H9 (cell line): ENCODE data around the gene DHRS9. TPM values are rescaled to one million over a fixed set of nuclear protein-coding genes. Genes with fewer than 3 reads are reported as not detected.

Experiments used
- DNase-seq: peaks from one replicate; pipeline ENCODE4 v3.0.0-alpha.2; 2017
- H2AFZ ChIP-seq: one replicate; pipeline ENCODE4 v1.6.1; 2013; ENCODE audit warnings: mild to moderate bottlenecking, low read length, control low read depth, moderate library complexity
- H2AK5ac ChIP-seq: 2 replicates; pipeline ENCODE4 v1.6.1; 2013; ENCODE audit warnings: low read length, control low read depth, mixed read lengths; ENCODE audit not compliant: insufficient read length
- H2BK120ac ChIP-seq: one replicate; pipeline ENCODE4 v1.6.1; 2013; ENCODE audit warnings: low read depth, mild to moderate bottlenecking, low read length, control low read depth, inconsistent platforms; ENCODE audit not compliant: poor library complexity, severe bottlenecking
- H2BK12ac ChIP-seq: 2 replicates; pipeline ENCODE4 v1.6.1; 2013; ENCODE audit warnings: low read length, control low read depth, mixed read lengths, low read depth; ENCODE audit not compliant: insufficient read length
- H2BK15ac ChIP-seq: 2 replicates; pipeline ENCODE4 v1.6.1; 2013; ENCODE audit warnings: low read depth, low read length, control low read depth
- H2BK20ac ChIP-seq: one replicate; pipeline ENCODE4 v1.6.1; 2013; ENCODE audit warnings: low read depth, mild to moderate bottlenecking, low read length, control low read depth, inconsistent platforms; ENCODE audit not compliant: poor library complexity, severe bottlenecking
- H2BK5ac ChIP-seq: 2 replicates; pipeline ENCODE4 v1.6.1; 2013; ENCODE audit warnings: low read length, control low read depth, mixed read lengths; ENCODE audit not compliant: insufficient read length
- H3K14ac ChIP-seq: 2 replicates; pipeline ENCODE4 v1.6.1; 2013; ENCODE audit warnings: low read length, control low read depth; ENCODE audit not compliant: insufficient read depth
- H3K18ac ChIP-seq: 2 replicates; pipeline ENCODE4 v1.6.1; 2013; ENCODE audit warnings: low read depth, mild to moderate bottlenecking, mixed read lengths, low read length, control low read depth; ENCODE audit not compliant: insufficient read length
- H3K23ac ChIP-seq: 2 replicates; pipeline ENCODE4 v1.6.1; 2013; ENCODE audit warnings: low read length, control low read depth, mixed read lengths, low read depth; ENCODE audit not compliant: insufficient read length
- H3K23me2 ChIP-seq: 2 replicates; pipeline ENCODE4 v1.6.1; 2013; ENCODE audit warnings: low read depth, mild to moderate bottlenecking, mixed read lengths, low read length, control low read depth; ENCODE audit not compliant: insufficient read length, poor library complexity, severe bottlenecking
- H3K27ac ChIP-seq: 2 replicates; pipeline ENCODE4 v1.5.1; 2013; ENCODE audit warnings: low read length, control low read depth, mixed read lengths, low read depth; ENCODE audit not compliant: insufficient read length
- H3K27me3 ChIP-seq: 2 replicates; pipeline ENCODE4 v1.6.1; 2013; ENCODE audit warnings: low read length, control low read depth, inconsistent platforms; ENCODE audit not compliant: insufficient read depth
- H3K4ac ChIP-seq: 2 replicates; pipeline ENCODE4 v1.6.1; 2013; ENCODE audit warnings: low read depth, mild to moderate bottlenecking, control low read depth, inconsistent platforms, low read length, moderate library complexity
- H3K4me1 ChIP-seq: 2 replicates; pipeline ENCODE4 v1.6.1; 2013; ENCODE audit warnings: low read length, control low read depth, inconsistent platforms; ENCODE audit not compliant: insufficient read depth
- H3K4me2 ChIP-seq: 2 replicates; pipeline ENCODE4 v1.6.1; 2013; ENCODE audit warnings: low read length, control low read depth, mixed read lengths; ENCODE audit not compliant: insufficient read length, insufficient read depth
- H3K56ac ChIP-seq: 2 replicates; pipeline ENCODE4 v1.6.1; 2013; ENCODE audit warnings: low read depth, mild to moderate bottlenecking, mixed read lengths, low read length, control low read depth; ENCODE audit not compliant: insufficient read length
- H3K79me1 ChIP-seq: 2 replicates; pipeline ENCODE4 v1.6.1; 2013; ENCODE audit warnings: low read depth, mild to moderate bottlenecking, moderate library complexity, low read length, control low read depth, inconsistent platforms; ENCODE audit not compliant: insufficient read depth, poor library complexity, severe bottlenecking
- H3K79me2 ChIP-seq: 2 replicates; pipeline ENCODE4 v1.6.1; 2013; ENCODE audit warnings: low read length, control low read depth, inconsistent platforms; ENCODE audit not compliant: insufficient read depth
- H3K9ac ChIP-seq: 2 replicates; pipeline ENCODE4 v1.6.1; 2013; ENCODE audit warnings: low read length, control low read depth, mixed read lengths; ENCODE audit not compliant: insufficient read length; ENCODE audit errors: extremely low read depth
- H3K9me3 ChIP-seq: one replicate; pipeline ENCODE4 v1.6.1; 2013; ENCODE audit warnings: low read depth, low read length, inconsistent platforms; ENCODE audit not compliant: control insufficient read depth
- H3T11ph ChIP-seq: one replicate; pipeline ENCODE4 v1.6.1; 2013; ENCODE audit warnings: mild to moderate bottlenecking, low read length, control low read depth, inconsistent platforms
- H4K20me1 ChIP-seq: one replicate; pipeline ENCODE4 v1.6.1; 2013; ENCODE audit not compliant: control insufficient read depth, insufficient read length, insufficient read depth
- H4K5ac ChIP-seq: 2 replicates; pipeline ENCODE4 v1.6.1; 2013; ENCODE audit warnings: low read depth, mild to moderate bottlenecking, mixed read lengths, low read length, control low read depth; ENCODE audit not compliant: insufficient read length
- H4K8ac ChIP-seq: replicated peaks from 2 replicates; pipeline ENCODE4 v1.6.1; 2013; ENCODE audit warnings: low read length, control low read depth, mixed read lengths, low read depth; ENCODE audit not compliant: insufficient read length
- H4K91ac ChIP-seq: 2 replicates; pipeline ENCODE4 v1.6.1; 2013; ENCODE audit warnings: low read depth, mild to moderate bottlenecking, moderate library complexity, mixed read lengths, low read length, control low read depth; ENCODE audit not compliant: insufficient read length
- H3K27ac Mint-ChIP-seq, 3 experiments: 2 replicates in 2 of 3; 3 replicates in 1 of 3; pipeline ENCODE4 v1.8.0; 2020 to 2021; ENCODE audit warnings: mixed read lengths in 3 of 3, mild to moderate bottlenecking in 1 of 3, moderate library complexity in 1 of 3
- H3K27me3 Mint-ChIP-seq: 2 replicates; pipeline ENCODE4 v1.8.0; 2021; ENCODE audit warnings: low read depth, mild to moderate bottlenecking, moderate library complexity, mixed read lengths
- H3K36me3 Mint-ChIP-seq, 3 experiments: 2 replicates in 2 of 3; 3 replicates in 1 of 3; pipeline ENCODE4 v1.8.0; 2020 to 2021; ENCODE audit warnings: low read depth in 3 of 3, mixed read lengths in 3 of 3; ENCODE audit not compliant: insufficient read depth in 1 of 3
- H3K4me1 Mint-ChIP-seq, 2 experiments: 2 replicates each; pipeline ENCODE4 v1.8.0; 2020; ENCODE audit warnings: mixed read lengths in 2 of 2
- H3K4me3 Mint-ChIP-seq, 2 experiments: 2 replicates in 1 of 2; 3 replicates in 1 of 2; pipeline ENCODE4 v1.8.0; 2020 to 2021; ENCODE audit warnings: mild to moderate bottlenecking in 2 of 2, mixed read lengths in 2 of 2, moderate library complexity in 1 of 2
- H3K9me3 Mint-ChIP-seq, 2 experiments: 2 replicates in 1 of 2; 3 replicates in 1 of 2; pipeline ENCODE4 v1.8.0; 2020; ENCODE audit warnings: mild to moderate bottlenecking in 2 of 2, mixed read lengths in 2 of 2, moderate library complexity in 1 of 2
- WGBS: extraction: QIAGEN DNeasy Blood & Tissue Kit; methylation state at CpG from one replicate; pipeline ENCODE4 v1.1.7; 2013; ENCODE audit warnings: missing lambda C conversion rate, low lambda C conversion rate, mixed read lengths; ENCODE audit not compliant: insufficient read length; ENCODE audit errors: extremely low coverage; 5-methylcytosine and 5-hydroxymethylcytosine counted together
- total RNA-seq: library from RNA; stranded (reverse); gene quantifications from 2 replicates; pipeline ENCODE4 v1.2.1, GENCODE V29; 2021
- TF ChIP-seq, protein P1 (sequence below): fragments of 200-600 bp; sonication (generic); conservative IDR thresholded peaks from 3 replicates; pipeline ENCODE4 v1.8.0; 2021; ENCODE audit warnings: antibody characterized with exemption, mild to moderate bottlenecking

DHRS9 gene
- total RNA-seq, 1 experiment from 2014 or later, result not detected

- H3K27ac Mint-ChIP-seq, result no peak overlapping the region
- no peak overlapping the region for H2AFZ ChIP-seq
- H3K23me2 ChIP-seq, result no peaks in the 10 kb centered on the region
- H4K91ac ChIP-seq, result no peak overlapping the region
- no peak overlapping the region for H3K27ac ChIP-seq
- H3K9me3 Mint-ChIP-seq, result no peaks in the 10 kb centered on the region
- peaks cover 2% of the 10 kb centered on the region; the same call in 1 of the 2 replicates for H3K4me1 ChIP-seq
- H2BK20ac ChIP-seq, result no peak overlapping the region
- no peak overlapping the region for H2BK12ac ChIP-seq
- H3K4ac ChIP-seq, result no peak overlapping the region
- no CpG with 5 or more reads among the region's 7 CpGs for WGBS
- H3K4me3 Mint-ChIP-seq, result no peak overlapping the region
- no peak overlapping the region for H3K56ac ChIP-seq
- peaks cover 34 to 37% of the 10 kb centered on the region in 2 experiments for H3K4me1 Mint-ChIP-seq
- no peak for DNase-seq
- no peak overlapping the region for H3K4me2 ChIP-seq
- no peaks in the 10 kb centered on the region for H3K27me3 ChIP-seq
- no peak overlapping the region for H3K18ac ChIP-seq
- no peaks in the 10 kb centered on the region for H4K20me1 ChIP-seq
- no peak overlapping the region for H3K9ac ChIP-seq
- no peaks in the 10 kb centered on the region for H3K9me3 ChIP-seq
- no peak overlapping the region for H2AK5ac ChIP-seq
- no peak overlapping the region for H2BK15ac ChIP-seq
- no peak overlapping the region for H2BK120ac ChIP-seq
- no peak overlapping the region for H4K5ac ChIP-seq
- H3K27me3 Mint-ChIP-seq, result no peaks in the 10 kb centered on the region; the same call in 1 of the 2 replicates
- TF ChIP-seq, protein P1, sequence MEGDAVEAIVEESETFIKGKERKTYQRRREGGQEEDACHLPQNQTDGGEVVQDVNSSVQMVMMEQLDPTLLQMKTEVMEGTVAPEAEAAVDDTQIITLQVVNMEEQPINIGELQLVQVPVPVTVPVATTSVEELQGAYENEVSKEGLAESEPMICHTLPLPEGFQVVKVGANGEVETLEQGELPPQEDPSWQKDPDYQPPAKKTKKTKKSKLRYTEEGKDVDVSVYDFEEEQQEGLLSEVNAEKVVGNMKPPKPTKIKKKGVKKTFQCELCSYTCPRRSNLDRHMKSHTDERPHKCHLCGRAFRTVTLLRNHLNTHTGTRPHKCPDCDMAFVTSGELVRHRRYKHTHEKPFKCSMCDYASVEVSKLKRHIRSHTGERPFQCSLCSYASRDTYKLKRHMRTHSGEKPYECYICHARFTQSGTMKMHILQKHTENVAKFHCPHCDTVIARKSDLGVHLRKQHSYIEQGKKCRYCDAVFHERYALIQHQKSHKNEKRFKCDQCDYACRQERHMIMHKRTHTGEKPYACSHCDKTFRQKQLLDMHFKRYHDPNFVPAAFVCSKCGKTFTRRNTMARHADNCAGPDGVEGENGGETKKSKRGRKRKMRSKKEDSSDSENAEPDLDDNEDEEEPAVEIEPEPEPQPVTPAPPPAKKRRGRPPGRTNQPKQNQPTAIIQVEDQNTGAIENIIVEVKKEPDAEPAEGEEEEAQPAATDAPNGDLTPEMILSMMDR, result no peak
- H3K79me2 ChIP-seq, result no peaks in the 10 kb centered on the region
- no peaks in the 10 kb centered on the region for H3K79me1 ChIP-seq
- no peaks in the 10 kb centered on the region for H3K36me3 Mint-ChIP-seq
- H3K14ac ChIP-seq, result no peak overlapping the region
- no peak overlapping the region for H4K8ac ChIP-seq
- no peak overlapping the region for H2BK5ac ChIP-seq
- H3K23ac ChIP-seq, result no peak overlapping the region
- no peak overlapping the region for H3T11ph ChIP-seq
Measured at GRCh38 chr2:169139145-169139544, 69.8 kb downstream of the DHRS9 start.
